Keratinocyte (primary cell): ENCODE measurements around the gene PECR. TPM values are rescaled to one million over a fixed set of nuclear protein-coding genes. Genes with fewer than 3 reads are reported as not detected.

ENCODE experiments used
- DNase-seq: peaks from one replicate; pipeline ENCODE4 v3.0.0-alpha.2; 2011; ENCODE audit warnings: low read depth, missing footprints, low spot score
- FAIRE-seq: peaks from 2 replicates; lab custom pipeline; 2011; peaks lifted over from hg19 to GRCh38; lab: Jason Lieb, UNC
- H2AFZ ChIP-seq: 2 replicates; pipeline ENCODE4 v1.6.0; 2012; ENCODE audit warnings: low read length, control low read depth, inconsistent platforms; ENCODE audit not compliant: control insufficient read depth
- H3K27ac ChIP-seq: 2 replicates; pipeline ENCODE4 v1.5.1; 2011; ENCODE audit warnings: low read length; ENCODE audit not compliant: control insufficient read depth, insufficient read depth
- H3K27me3 ChIP-seq: 3 replicates; pipeline ENCODE4 v1.6.0; 2011; ENCODE audit warnings: low read length; ENCODE audit not compliant: control insufficient read depth, insufficient read depth; ENCODE audit errors: extremely low read depth
- H3K36me3 ChIP-seq, 2 experiments: 2 replicates in 1 of 2; 3 replicates in 1 of 2; pipeline ENCODE4 v1.5.1; 2011; ENCODE audit warnings: low read length in 2 of 2, mild to moderate bottlenecking in 1 of 2; ENCODE audit not compliant: control insufficient read depth in 2 of 2, insufficient read depth in 2 of 2; ENCODE audit errors: extremely low read depth in 1 of 2
- H3K4me1 ChIP-seq: 3 replicates; pipeline ENCODE4 v1.5.1; 2011; ENCODE audit warnings: low read length; ENCODE audit not compliant: control insufficient read depth, insufficient read depth; ENCODE audit errors: extremely low read depth
- H3K4me2 ChIP-seq: 3 replicates; pipeline ENCODE4 v1.6.0; 2011; ENCODE audit warnings: low read depth, low read length; ENCODE audit not compliant: control insufficient read depth, insufficient read depth; ENCODE audit errors: extremely low read depth
- H3K4me3 ChIP-seq, 3 experiments: fragments of 200-600 bp in 1 of 3; sonication (generic) in 1 of 3; 2 replicates in 2 of 3; 3 replicates in 1 of 3; pipeline ENCODE4 v1.5.1; 2011 to 2016; ENCODE audit warnings: low read length in 3 of 3, mild to moderate bottlenecking in 3 of 3, control low read depth in 2 of 3, inconsistent platforms in 1 of 3, low read depth in 1 of 3, mixed read lengths in 1 of 3, mixed run types in 1 of 3, moderate library complexity in 1 of 3; ENCODE audit not compliant: control insufficient read depth in 2 of 3, insufficient read depth in 2 of 3; ENCODE audit errors: extremely low read depth in 1 of 3
- H3K79me2 ChIP-seq: 2 replicates; pipeline ENCODE4 v1.6.0; 2012; ENCODE audit warnings: low read length; ENCODE audit not compliant: control insufficient read depth, insufficient read depth
- H3K9ac ChIP-seq: 3 replicates; pipeline ENCODE4 v1.6.0; 2011; ENCODE audit warnings: low read length; ENCODE audit not compliant: control insufficient read depth, insufficient read depth; ENCODE audit errors: extremely low read depth
- H3K9me1 ChIP-seq: 3 replicates; pipeline ENCODE4 v1.6.0; 2011; ENCODE audit warnings: low read length; ENCODE audit not compliant: control insufficient read depth, insufficient read depth; ENCODE audit errors: extremely low read depth
- H3K9me3 ChIP-seq: 2 replicates; pipeline ENCODE4 v1.5.1; 2012; ENCODE audit warnings: low read depth, low read length; ENCODE audit not compliant: control insufficient read depth
- H4K20me1 ChIP-seq: 3 replicates; pipeline ENCODE4 v1.6.0; 2011; ENCODE audit warnings: low read length; ENCODE audit not compliant: control insufficient read depth, insufficient read depth; ENCODE audit errors: extremely low read depth
- CTCF ChIP-seq, 3 experiments: IDR thresholded peaks in 1 of 3; conservative IDR thresholded peaks in 1 of 3; optimal IDR thresholded peaks in 1 of 3; 2 replicates in 2 of 3; 3 replicates in 1 of 3; pipeline versions ENCODE3 to v1.5.1; 2011; ENCODE audit warnings: low read length in 3 of 3, mild to moderate bottlenecking in 3 of 3, moderate library complexity in 2 of 3, control low read depth in 1 of 3, inconsistent platforms in 1 of 3; ENCODE audit not compliant: insufficient read depth in 2 of 3; ENCODE audit errors: extremely low read depth in 1 of 3
- EZH2 ChIP-seq: IDR thresholded peaks from one replicate; pipeline ENCODE4 v1.6.1; 2012; ENCODE audit warnings: inconsistent platforms, mild to moderate bottlenecking, low read length, moderate library complexity
- dilution Hi-C: fragments of 300-500 bp; cut with MboI; formaldehyde crosslinking; loops from one replicate; pipeline ENCODE4 v1.7.0; 2020; ENCODE audit warnings: low sequenced_read_pairs; ENCODE audit not compliant: extremely low pct_ligation_motif_present
- polyA plus RNA-seq, 5 experiments: library from polyadenylated mRNA; depleted of rRNA in 3 of 5; stranded (reverse) in 3 of 5; stranded (forward) in 1 of 5; unstranded in 1 of 5; fragments of >200 nt; gene quantifications; 1 replicate in 1 of 5; 2 replicates in 3 of 5; 3 replicates in 1 of 5; pipeline versions ENCODE4 v1.2.1 to v1.2.3, GENCODE V29; 2011 to 2012; ENCODE audit warnings: missing spikeins in 2 of 5, low read depth in 1 of 5, low replicate concordance in 1 of 5

PECR gene
- polyA plus RNA-seq, 1 donor (not counting 4 experiments of a cell fraction or from before 2014, with no cell fraction given) = 12.0 TPM

- H3K27me3 ChIP-seq = no peaks in the 10 kb centered on the region
- dilution Hi-C loops = no loop called here
- no peak overlapping the region for H3K9ac ChIP-seq
- H3K9me3 ChIP-seq = no peaks in the 10 kb centered on the region
- TF ChIP-seq CTCF (optimal IDR thresholded peaks at IDR 0.05 in 1 of 3, IDR thresholded peaks at IDR 0.05 in 1 of 3, conservative IDR thresholded peaks at IDR 0.05 in 1 of 3; ENCODE audit: extremely low read depth in 1 of 3, insufficient read depth in 2 of 3, low read length in 3 of 3) = no peak
- no peak for TF ChIP-seq EZH2
- H3K4me2 ChIP-seq = no peak overlapping the region
- no peak overlapping the region for H3K27ac ChIP-seq
- no peaks in the 10 kb centered on the region for H3K4me1 ChIP-seq
- peaks cover 22% of the 10 kb centered on the region for H3K79me2 ChIP-seq
- H2AFZ ChIP-seq = no peak overlapping the region
- H4K20me1 ChIP-seq = no peaks in the 10 kb centered on the region
- FAIRE-seq (no peak), DNase-seq (no peak)
- H3K9me1 ChIP-seq = no peaks in the 10 kb centered on the region
- H3K36me3 ChIP-seq = peaks cover 17 to 27% of the 10 kb centered on the region in 2 experiments
- H3K4me3 ChIP-seq = no peak overlapping the region
Observed at GRCh38 chr2:216126943-216127342, 45.3 kb upstream of the PECR start.

- Histone ChIP-seq H3K9ac (no peak overlapping the region), H3K9me1 (no peaks in the 10 kb centered on the region), H3K79me2 (peaks cover 50% of the 10 kb centered on the region), H3K4me2 (no peak overlapping the region), H3K27ac (no peak overlapping the region), H3K36me3 (peaks cover 35 to 39% of the 10 kb centered on the region in 2 experiments), H2AFZ (no peak overlapping the region), H3K4me3 (no peak overlapping the region), H4K20me1 (no peaks in the 10 kb centered on the region), H3K4me1 (no peaks in the 10 kb centered on the region), H3K9me3 (no peaks in the 10 kb centered on the region), H3K27me3 (no peaks in the 10 kb centered on the region)
- dilution Hi-C loops = no loop called here
- FAIRE-seq = no peak
- DNase-seq = no peak
- TF ChIP-seq EZH2 (no peak), CTCF (optimal IDR thresholded peaks at IDR 0.05 in 1 of 3, IDR thresholded peaks at IDR 0.05 in 1 of 3, conservative IDR thresholded peaks at IDR 0.05 in 1 of 3; ENCODE audit: extremely low read depth in 1 of 3, insufficient read depth in 2 of 3, low read length in 3 of 3) (no peak)
Observed at GRCh38 chr2:216121255-216121654, 39.6 kb upstream of the PECR start.
